H1 (cell line): Measurements from ENCODE around the gene AFAP1L1. TPM values are rescaled to one million over a fixed set of nuclear protein-coding genes. Genes with fewer than 3 reads are reported as not detected.

ENCODE experiments used
- CTCF ChIA-PET: fragments of 300-600 bp; sonication (Branson Sonifier 250); formaldehyde crosslinking; loops from one replicate; lab custom pipeline; 2021; ENCODE audit not compliant: partially characterized antibody; lab: Charles Lee
- POLR2A ChIA-PET: fragments of 300-600 bp; sonication (Branson Sonifier 250); formaldehyde crosslinking; loops from one replicate; lab custom pipeline; 2021; ENCODE audit warnings: inconsistent platforms; ENCODE audit not compliant: partially characterized antibody; lab: Charles Lee
- DNase-seq, 2 experiments: peaks; one replicate each; pipeline versions ENCODE4 v3.0.0 to v3.0.0-alpha.2; 2010 to 2022; ENCODE audit warnings: low spot score in 2 of 2, low read depth in 1 of 2, mixed read lengths in 1 of 2
- FAIRE-seq: peaks from 2 replicates; lab custom pipeline; 2011; peaks lifted over from hg19 to GRCh38; lab: Jason Lieb, UNC
- H2AFZ ChIP-seq: 2 replicates; pipeline ENCODE4 v1.8.1; 2012; ENCODE audit warnings: low read length, inconsistent platforms
- H2AK5ac ChIP-seq: 2 replicates; pipeline ENCODE4 v1.6.1; 2013; ENCODE audit warnings: low read depth, low read length
- H2BK120ac ChIP-seq: replicated peaks from 2 replicates; pipeline ENCODE3; 2013; ENCODE audit warnings: low read depth, low read length, inconsistent platforms
- H2BK12ac ChIP-seq: 2 replicates; pipeline ENCODE4 v1.6.1; 2013; ENCODE audit warnings: low read depth, low read length
- H2BK15ac ChIP-seq: 2 replicates; pipeline ENCODE4 v1.6.1; 2013; ENCODE audit warnings: low read length
- H2BK20ac ChIP-seq: 2 replicates; pipeline ENCODE4 v1.6.1; 2013; ENCODE audit warnings: low read length
- H2BK5ac ChIP-seq: 2 replicates; pipeline ENCODE4 v1.6.1; 2013; ENCODE audit warnings: low read depth, low read length
- H3K14ac ChIP-seq: 2 replicates; pipeline ENCODE4 v1.6.1; 2013; ENCODE audit warnings: inconsistent platforms; ENCODE audit not compliant: insufficient read length
- H3K18ac ChIP-seq: 2 replicates; pipeline ENCODE4 v1.6.1; 2013; ENCODE audit warnings: low read length; ENCODE audit errors: extremely low read depth
- H3K23ac ChIP-seq: 2 replicates; pipeline ENCODE4 v1.6.1; 2013; ENCODE audit warnings: inconsistent platforms; ENCODE audit not compliant: insufficient read length
- H3K23me2 ChIP-seq: 2 replicates; pipeline ENCODE4 v1.6.1; 2013; ENCODE audit warnings: low read depth, low read length
- H3K27ac ChIP-seq: 2 replicates; pipeline ENCODE4 v1.6.1; 2011; ENCODE audit warnings: low read depth, low read length, inconsistent platforms
- H3K27me3 ChIP-seq, 4 experiments: replicated peaks in 1 of 4; 1 replicate in 1 of 4; 2 replicates in 3 of 4; pipeline versions ENCODE4 v1.6.1 to v1.8.1; 2011 to 2013; ENCODE audit warnings: low read length in 3 of 4, mild to moderate bottlenecking in 3 of 4, inconsistent platforms in 2 of 4, mixed read lengths in 2 of 4, moderate library complexity in 1 of 4; ENCODE audit not compliant: control insufficient read depth in 3 of 4, insufficient read depth in 3 of 4; ENCODE audit errors: extremely low read depth in 1 of 4
- H3K36me3 ChIP-seq, 4 experiments: 2 replicates each; pipeline versions ENCODE4 v1.6.1 to v1.8.1; 2011 to 2013; ENCODE audit warnings: mild to moderate bottlenecking in 4 of 4, low read length in 3 of 4, moderate library complexity in 2 of 4, control low read depth in 1 of 4, inconsistent platforms in 1 of 4; ENCODE audit not compliant: insufficient read depth in 4 of 4, control insufficient read depth in 2 of 4
- H3K4ac ChIP-seq: replicated peaks from 2 replicates; pipeline ENCODE3; 2013; ENCODE audit warnings: low read length, low read depth, mixed read lengths, inconsistent platforms; ENCODE audit not compliant: insufficient read length
- H3K4me1 ChIP-seq, 4 experiments: replicated peaks in 1 of 4; 1 replicate in 1 of 4; 2 replicates in 3 of 4; pipeline versions ENCODE4 v1.6.1 to v1.8.1; 2011 to 2013; ENCODE audit warnings: low read length in 3 of 4, inconsistent platforms in 2 of 4, mixed read lengths in 1 of 4; ENCODE audit not compliant: insufficient read depth in 4 of 4, control insufficient read depth in 3 of 4
- H3K4me2 ChIP-seq, 2 experiments: 2 replicates each; pipeline versions ENCODE4 v1.6.1 to v1.8.1; 2011 to 2013; ENCODE audit warnings: low read depth in 2 of 2, low read length in 2 of 2, control low read depth in 1 of 2, inconsistent platforms in 1 of 2, mild to moderate bottlenecking in 1 of 2; ENCODE audit not compliant: insufficient read depth in 1 of 2
- H3K4me3 ChIP-seq, 4 experiments: fragments of 200-600, 300-600 bp in 1 of 4; sonication (generic), shearing (Covaris generic), sonication (Bioruptor Twin) in 1 of 4; 2 replicates each; pipeline versions ENCODE4 v1.5.1 to v1.8.1; 2011 to 2016; ENCODE audit warnings: low read length in 4 of 4, low read depth in 3 of 4, control low read depth in 2 of 4, inconsistent platforms in 2 of 4, mild to moderate bottlenecking in 2 of 4, mixed read lengths in 1 of 4, moderate library complexity in 1 of 4; ENCODE audit not compliant: insufficient read depth in 2 of 4; ENCODE audit errors: extremely low read depth in 1 of 4
- H3K56ac ChIP-seq: replicated peaks from 2 replicates; pipeline ENCODE3; 2013; ENCODE audit warnings: low read depth, mild to moderate bottlenecking, mixed read lengths, low read length, inconsistent platforms; ENCODE audit not compliant: insufficient read length
- H3K79me1 ChIP-seq: 2 replicates; pipeline ENCODE4 v1.6.1; 2013; ENCODE audit warnings: low read depth, low read length, control low read depth
- H3K79me2 ChIP-seq, 2 experiments: 2 replicates each; pipeline versions ENCODE4 v1.6.1 to v1.8.1; 2012 to 2013; ENCODE audit warnings: low read length in 2 of 2, mild to moderate bottlenecking in 2 of 2, inconsistent platforms in 1 of 2; ENCODE audit not compliant: insufficient read depth in 2 of 2, control insufficient read depth in 1 of 2
- H3K9ac ChIP-seq, 4 experiments: replicated peaks in 1 of 4; 1 replicate in 1 of 4; 2 replicates in 3 of 4; pipeline versions ENCODE4 v1.6.1 to v1.8.1; 2011 to 2013; ENCODE audit warnings: low read depth in 3 of 4, low read length in 3 of 4, control low read depth in 2 of 4, mild to moderate bottlenecking in 2 of 4, moderate library complexity in 2 of 4, inconsistent platforms in 1 of 4; ENCODE audit errors: extremely low read depth in 1 of 4
- H3K9me3 ChIP-seq, 2 experiments: 2 replicates each; pipeline versions ENCODE4 v1.6.1 to v1.8.1; 2012 to 2013; ENCODE audit warnings: mild to moderate bottlenecking in 2 of 2, moderate library complexity in 2 of 2, control low read depth in 1 of 2, inconsistent platforms in 1 of 2, low read depth in 1 of 2, low read length in 1 of 2, mixed read lengths in 1 of 2; ENCODE audit not compliant: insufficient read depth in 2 of 2
- H4K20me1 ChIP-seq, 2 experiments: replicated peaks in 1 of 2; 2 replicates each; pipeline versions ENCODE3 to v1.8.1; 2011 to 2013; ENCODE audit warnings: inconsistent platforms in 2 of 2, low read length in 2 of 2, mild to moderate bottlenecking in 1 of 2; ENCODE audit not compliant: insufficient read depth in 2 of 2, control insufficient read depth in 1 of 2
- H4K5ac ChIP-seq: 2 replicates; pipeline ENCODE4 v1.6.1; 2013; ENCODE audit warnings: low read length, low read depth, mixed read lengths, inconsistent platforms; ENCODE audit not compliant: insufficient read length
- H4K8ac ChIP-seq: 2 replicates; pipeline ENCODE4 v1.8.0; 2013; ENCODE audit warnings: mild to moderate bottlenecking, moderate library complexity, low read length, inconsistent platforms; ENCODE audit not compliant: insufficient read depth; ENCODE audit errors: extremely low read depth
- H4K91ac ChIP-seq: replicated peaks from 2 replicates; pipeline ENCODE3; 2013; ENCODE audit warnings: low read length, mixed read lengths, inconsistent platforms; ENCODE audit not compliant: insufficient read length
- BCL11A ChIP-seq, 2 experiments: IDR thresholded peaks; one replicate each; pipeline ENCODE4 v1.6.1; 2011; ENCODE audit warnings: low read depth in 2 of 2, low read length in 2 of 2, mild to moderate bottlenecking in 2 of 2
- CBX8 ChIP-seq: fragments of 300-800, 300-1000 bp; sonication (generic); IDR thresholded peaks from 2 replicates; pipeline ENCODE4 v1.7.1; 2016; ENCODE audit warnings: low read depth, low read length, borderline replicate concordance
- CREB1 ChIP-seq: IDR thresholded peaks from 2 replicates; pipeline ENCODE4 v1.6.1; 2012; ENCODE audit warnings: inconsistent platforms
- CTBP2 ChIP-seq: IDR thresholded peaks from 2 replicates; pipeline ENCODE4 v1.7.0; 2011; ENCODE audit warnings: borderline replicate concordance, mild to moderate bottlenecking, moderate library complexity, mixed read lengths, low read length; ENCODE audit not compliant: insufficient read depth, insufficient read length
- EZH2 ChIP-seq: fragments of 200-600 bp; sonication (generic); IDR thresholded peaks from 2 replicates; pipeline ENCODE4 v1.7.1; 2012; ENCODE audit warnings: low read depth, mild to moderate bottlenecking, moderate library complexity, low read length, inconsistent platforms; ENCODE audit not compliant: severe bottlenecking
- GTF2F1 ChIP-seq: IDR thresholded peaks from 2 replicates; pipeline ENCODE4 v1.6.1; 2012; ENCODE audit warnings: low read depth, low read length, improper control_type of control experiment, borderline replicate concordance
- HDAC2 ChIP-seq, 2 experiments: fragments of 300-600 bp in 1 of 2; sonication (generic) in 1 of 2; IDR thresholded peaks; 2 replicates each; pipeline ENCODE4 v1.6.1; 2011 to 2012; ENCODE audit warnings: low read depth in 2 of 2, low read length in 2 of 2, mild to moderate bottlenecking in 2 of 2, moderate library complexity in 2 of 2, borderline replicate concordance in 1 of 2, inconsistent platforms in 1 of 2
- HDAC6 ChIP-seq: IDR thresholded peaks from one replicate; pipeline ENCODE4 v1.7.1; 2012; ENCODE audit warnings: low read depth, mild to moderate bottlenecking, inconsistent platforms, low read length, moderate library complexity
- NANOG ChIP-seq: IDR thresholded peaks from 2 replicates; pipeline ENCODE4 v1.6.1; 2011; ENCODE audit warnings: low read length, low read depth, mild to moderate bottlenecking, inconsistent platforms; ENCODE audit not compliant: insufficient read depth, poor library complexity, severe bottlenecking
- SIX5 ChIP-seq: IDR thresholded peaks from 2 replicates; pipeline ENCODE4 v1.6.1; 2011; ENCODE audit warnings: mild to moderate bottlenecking, low read depth, low read length
- SP1 ChIP-seq: IDR thresholded peaks from 2 replicates; pipeline ENCODE4 v1.6.1; 2011; ENCODE audit warnings: low read depth, low read length
- SP2 ChIP-seq: IDR thresholded peaks from 2 replicates; pipeline ENCODE4 v1.6.1; 2012; ENCODE audit warnings: mild to moderate bottlenecking, low read length, inconsistent platforms
- TAF1 ChIP-seq: IDR thresholded peaks from 2 replicates; pipeline ENCODE4 v1.6.1; 2011; ENCODE audit warnings: mild to moderate bottlenecking, low read depth, low read length
- TBP ChIP-seq: IDR thresholded peaks from 2 replicates; pipeline ENCODE4 v1.6.1; 2011; ENCODE audit warnings: low read depth, low read length, improper control_type of control experiment
- ZNF274 ChIP-seq: IDR thresholded peaks from 2 replicates; pipeline ENCODE4 v1.7.0; 2012; ENCODE audit warnings: low read length, borderline replicate concordance; ENCODE audit errors: extremely low read depth
- WGBS, 2 experiments: shearing (Covaris generic) in 1 of 2; methylation state at CpG; one replicate each; pipeline versions ENCODE4 v1.1.6 to v1.1.7; 2013 to 2015; ENCODE audit warnings: low lambda C conversion rate in 2 of 2, mixed read lengths in 2 of 2, inconsistent platforms in 1 of 2, low coverage in 1 of 2, missing lambda C conversion rate in 1 of 2; ENCODE audit not compliant: insufficient replicate concordance in 2 of 2, insufficient coverage in 1 of 2, insufficient read length in 1 of 2; ENCODE audit errors: extremely low coverage in 1 of 2, missing lambda C conversion rate in 1 of 2; 5-methylcytosine and 5-hydroxymethylcytosine counted together
- polyA plus RNA-seq, 7 experiments: library from polyadenylated mRNA; depleted of rRNA in 3 of 7; stranded (reverse) in 5 of 7; unstranded in 2 of 7; fragments of >200 nt in 5 of 7; fragments of 200-250 nt in 2 of 7; gene quantifications; 1 replicate in 5 of 7; 2 replicates in 1 of 7; 4 replicates in 1 of 7; pipeline versions ENCODE4 v1.2.1 to v1.2.3, GENCODE V29; 2011 to 2013; ENCODE audit warnings: missing spikeins in 2 of 7, mixed read lengths in 2 of 7
- total RNA-seq: library from RNA; stranded (reverse); fragmentation: NEBNext Ultra II Directional; extraction: Animal tissue kit (Norgen Biotek cat#: 25700); gene quantifications from 2 replicates; pipeline ENCODE4 v1.2.1, GENCODE V29; 2021

AFAP1L1 gene
- total and polyA plus RNA-seq, 2 of the 8 experiments (the other 6 are each of a cell fraction or from before 2014, with no cell fraction given) = 0.79 to 4.7 TPM

DNA sequence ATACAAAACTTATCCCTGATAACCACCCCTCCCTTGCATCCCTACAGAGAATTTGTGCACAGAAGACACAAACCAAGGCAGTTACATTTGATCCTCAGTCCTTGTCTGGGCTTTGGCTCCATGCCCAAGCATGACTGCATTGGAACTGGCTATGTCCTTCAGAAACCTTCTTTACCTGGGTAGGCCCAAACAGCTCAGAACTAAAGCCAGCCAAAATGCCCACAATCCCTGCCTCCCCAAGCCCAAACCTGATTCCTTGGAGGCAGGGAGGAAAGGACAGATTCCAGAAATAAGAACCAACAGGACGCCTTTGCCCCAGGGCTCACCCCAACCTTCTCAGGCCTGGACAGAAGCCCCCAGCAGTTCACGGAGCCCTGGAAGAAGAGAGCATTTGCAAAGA lies 99.2 kb downstream of the AFAP1L1 start:
- Histone ChIP-seq H2BK12ac (no peak overlapping the region), H3K9ac (no peak overlapping the region), H2BK20ac (no peak overlapping the region), H4K91ac (no peak overlapping the region), H3K79me1 (no peaks in the 10 kb centered on the region), H3K27me3 (no peaks in the 10 kb centered on the region), H3K4me2 (no peak overlapping the region), H4K8ac (no peak overlapping the region), H2AK5ac (no peak overlapping the region), H3K23ac (no peak overlapping the region), H4K20me1 (no peaks in the 10 kb centered on the region), H2BK120ac (no peak overlapping the region), H3K4ac (no peak overlapping the region), H4K5ac (no peak overlapping the region), H2BK15ac (no peak overlapping the region), H3K23me2 (no peaks in the 10 kb centered on the region), H3K14ac (no peak overlapping the region), H3K56ac (no peak overlapping the region), H2AFZ (no peak overlapping the region), H3K27ac (no peak overlapping the region), H3K18ac (no peak overlapping the region), H2BK5ac (no peak overlapping the region), H3K9me3 (no peaks in the 10 kb centered on the region), H3K36me3 (no peaks in the 10 kb centered on the region), H3K79me2 (no peaks in the 10 kb centered on the region), H3K4me1 (peaks cover 0 to 3% (median 1%) of the 10 kb centered on the region in 4 experiments; a peak in 5 of 7 replicates), H3K4me3 (no peak overlapping the region)
- POLR2A ChIA-PET = interaction anchor here (0.6 to 1.6 kb wide), 4 partner anchors 23 to 440 kb away, joined by 3 to 5 read pairs (median 3); no protein-coding TSS in a partner anchor
- FAIRE-seq = no peak
- CTCF ChIA-PET = interaction anchor here (0.9 to 46.1 kb wide), 23 partner anchors 9 to 200 kb away, joined by 3 to 1310 read pairs (median 9); partner anchors contain the start of genes IL17B and PCYOX1L
- DNase-seq = no peak
- WGBS, 2 experiments = 76% methylated on average over 2 of the region's 2 CpGs; no CpG with 5 or more reads in 1 of the 2 experiments
- TF ChIP-seq ZNF274 (no peak), HDAC6 (no peak), SP2 (no peak), SP1 (no peak), SIX5 (no peak), CREB1 (no peak), GTF2F1 (no peak), BCL11A (IDR thresholded peaks at IDR 0.05; ENCODE audit: low read depth in 2 of 2, low read length in 2 of 2) (no peak), NANOG (no peak), EZH2 (no peak), TAF1 (no peak), CBX8 (no peak), TBP (no peak), HDAC2 (IDR thresholded peaks at IDR 0.05; ENCODE audit: borderline replicate concordance in 1 of 2, low read depth in 2 of 2, low read length in 2 of 2) (no peak), CTBP2 (no peak)
